ENCODE results near the gene SETD2. TPM values are rescaled to one million over a fixed set of nuclear protein-coding genes. Genes with fewer than 3 reads are reported as not detected.

The SETD2 gene
- total RNA-seq, 1 experiment from 2014 or later: 38.0 TPM

DNA sequence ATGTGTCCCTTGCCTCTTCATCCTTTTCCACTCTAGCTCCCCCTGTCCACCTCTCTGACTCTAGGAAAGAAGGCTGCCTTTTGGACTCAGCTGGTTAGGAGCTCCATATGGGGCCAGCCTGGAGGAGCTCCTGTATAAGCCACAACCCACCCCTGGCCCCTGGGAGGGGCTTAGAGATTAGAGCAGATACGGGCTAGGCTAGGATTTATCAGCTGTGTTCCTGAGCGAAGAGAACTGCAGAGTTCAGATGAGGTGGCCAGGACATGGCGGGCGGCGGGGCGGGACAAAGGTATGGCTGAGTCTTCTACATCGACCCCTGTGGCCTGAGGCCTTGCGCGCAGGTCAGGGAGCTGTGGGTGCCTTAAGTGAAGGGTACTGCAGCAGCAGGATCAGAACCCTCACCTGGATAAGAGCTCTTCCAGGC is 176.6 kb downstream of the SETD2 start:
- TF ChIP-seq, protein P1, sequence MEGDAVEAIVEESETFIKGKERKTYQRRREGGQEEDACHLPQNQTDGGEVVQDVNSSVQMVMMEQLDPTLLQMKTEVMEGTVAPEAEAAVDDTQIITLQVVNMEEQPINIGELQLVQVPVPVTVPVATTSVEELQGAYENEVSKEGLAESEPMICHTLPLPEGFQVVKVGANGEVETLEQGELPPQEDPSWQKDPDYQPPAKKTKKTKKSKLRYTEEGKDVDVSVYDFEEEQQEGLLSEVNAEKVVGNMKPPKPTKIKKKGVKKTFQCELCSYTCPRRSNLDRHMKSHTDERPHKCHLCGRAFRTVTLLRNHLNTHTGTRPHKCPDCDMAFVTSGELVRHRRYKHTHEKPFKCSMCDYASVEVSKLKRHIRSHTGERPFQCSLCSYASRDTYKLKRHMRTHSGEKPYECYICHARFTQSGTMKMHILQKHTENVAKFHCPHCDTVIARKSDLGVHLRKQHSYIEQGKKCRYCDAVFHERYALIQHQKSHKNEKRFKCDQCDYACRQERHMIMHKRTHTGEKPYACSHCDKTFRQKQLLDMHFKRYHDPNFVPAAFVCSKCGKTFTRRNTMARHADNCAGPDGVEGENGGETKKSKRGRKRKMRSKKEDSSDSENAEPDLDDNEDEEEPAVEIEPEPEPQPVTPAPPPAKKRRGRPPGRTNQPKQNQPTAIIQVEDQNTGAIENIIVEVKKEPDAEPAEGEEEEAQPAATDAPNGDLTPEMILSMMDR (IDR thresholded peaks at IDR 0.05; ENCODE audit: unreplicated experiment): no peak
- Mint-ChIP-seq H3K4me1 (ENCODE audit: insufficient read depth, unreplicated experiment) (peaks cover 12% of the 10 kb centered on the region), H3K36me3 (ENCODE audit: insufficient read depth, unreplicated experiment) (peaks cover 4% of the 10 kb centered on the region), H3K27ac (ENCODE audit: low read depth, unreplicated experiment) (no peak overlapping the region), H3K4me3 (ENCODE audit: unreplicated experiment) (no peak overlapping the region), H3K27me3 (ENCODE audit: insufficient read depth, unreplicated experiment) (no peaks in the 10 kb centered on the region), H3K9me3 (ENCODE audit: unreplicated experiment) (no peaks in the 10 kb centered on the region)
- intact Hi-C loops (cut with micrococcal nuclease): no loop called here
- POLR2A ChIA-PET: no interaction called here
- CTCF ChIA-PET: interaction anchor here (0.6 to 1.6 kb wide), 2 partner anchors 11 to 52 kb away, joined by 3 to 5 read pairs; no protein-coding TSS in a partner anchor
- DNase-seq (ENCODE audit: unreplicated experiment): no peak
- no TSS peak for BruUV-seq (replicated peaks)

DNA sequence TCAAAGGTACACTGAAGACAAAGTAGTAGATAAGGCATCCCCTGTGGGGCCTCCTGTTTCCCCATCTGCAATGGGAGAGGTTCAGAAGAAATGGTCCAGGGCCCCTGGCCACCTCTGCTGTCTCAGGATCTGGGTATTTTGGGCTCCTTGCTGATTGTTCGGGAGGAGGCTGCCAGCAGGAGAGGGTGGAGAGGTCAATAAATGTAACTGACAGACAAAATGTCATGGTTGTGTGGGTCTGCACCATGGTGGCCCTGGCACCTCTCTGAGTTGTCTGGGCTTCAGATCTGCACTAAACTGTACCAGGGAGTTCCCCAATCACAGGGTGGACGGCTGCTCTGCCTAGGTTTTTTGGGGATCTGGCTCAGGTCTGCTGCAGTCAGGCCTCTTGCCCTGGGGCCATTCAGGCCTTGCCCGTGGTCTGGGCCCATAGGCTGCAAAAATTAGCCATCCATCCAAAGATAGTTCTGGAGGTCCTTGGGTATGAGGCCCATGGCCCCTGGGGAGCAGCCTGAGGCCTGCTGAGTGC is 177.1 kb downstream of the SETD2 start:
- peaks cover 12% of the 10 kb centered on the region for H3K4me1 Mint-ChIP-seq (ENCODE audit: insufficient read depth, unreplicated experiment)
- H3K27ac Mint-ChIP-seq (ENCODE audit: low read depth, unreplicated experiment): no peak overlapping the region
- no peaks in the 10 kb centered on the region for H3K9me3 Mint-ChIP-seq (ENCODE audit: unreplicated experiment)
- no TSS peak for BruUV-seq (replicated peaks)
- intact Hi-C loops (cut with micrococcal nuclease): no loop called here
- H3K27me3 Mint-ChIP-seq (ENCODE audit: insufficient read depth, unreplicated experiment): no peaks in the 10 kb centered on the region
- DNase-seq (ENCODE audit: unreplicated experiment): no peak
- TF ChIP-seq, protein P1 (IDR thresholded peaks at IDR 0.05; ENCODE audit: unreplicated experiment): no peak
- H3K36me3 Mint-ChIP-seq (ENCODE audit: insufficient read depth, unreplicated experiment): peaks cover 4% of the 10 kb centered on the region
- ChIA-PET POLR2A (no interaction called here), CTCF (interaction anchor here (0.6 to 1.6 kb wide), 2 partner anchors 12 to 52 kb away, joined by 3 to 5 read pairs; no protein-coding TSS in a partner anchor)
- H3K4me3 Mint-ChIP-seq (ENCODE audit: unreplicated experiment): no peak overlapping the region

DNA sequence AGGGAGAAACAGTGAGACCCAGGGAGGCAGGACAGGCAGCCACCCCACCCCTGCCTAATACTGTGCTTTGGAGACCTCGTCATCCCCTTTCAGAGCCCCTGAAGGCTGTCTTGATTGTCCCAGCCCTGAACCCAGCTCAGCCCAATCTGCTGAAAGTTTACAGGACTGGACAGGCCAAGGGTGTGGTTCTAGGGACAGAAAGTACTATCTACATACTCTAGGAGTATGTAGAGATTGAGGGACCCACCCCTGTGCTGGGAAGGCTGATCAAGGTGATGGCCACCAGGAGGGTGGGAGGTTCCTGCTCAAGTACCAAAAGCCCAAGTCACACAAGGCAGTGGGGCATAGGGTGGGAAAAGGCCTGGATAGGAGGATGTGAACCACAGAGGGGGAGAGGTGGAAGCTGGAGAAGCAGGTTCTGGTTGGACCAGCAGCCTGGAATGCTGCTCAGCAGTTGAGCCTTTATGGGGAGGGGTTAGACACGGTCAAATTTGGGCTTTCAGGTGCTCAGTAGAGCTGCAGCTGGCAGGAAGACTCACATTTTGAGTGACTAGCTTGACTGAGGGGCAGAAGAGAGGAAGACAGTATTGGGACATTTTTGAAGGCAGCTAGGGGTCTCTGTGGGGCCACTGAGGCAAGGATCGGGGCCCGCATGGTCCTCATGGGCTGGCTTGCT is 177.7 kb downstream of the SETD2 start:
- peaks cover 12% of the 10 kb centered on the region for H3K4me1 Mint-ChIP-seq (ENCODE audit: insufficient read depth, unreplicated experiment)
- H3K9me3 Mint-ChIP-seq (ENCODE audit: unreplicated experiment): no peaks in the 10 kb centered on the region
- H3K4me3 Mint-ChIP-seq (ENCODE audit: unreplicated experiment): no peak overlapping the region
- ChIA-PET CTCF (no interaction called here), POLR2A (no interaction called here)
- H3K27me3 Mint-ChIP-seq (ENCODE audit: insufficient read depth, unreplicated experiment): no peaks in the 10 kb centered on the region
- intact Hi-C loops (cut with micrococcal nuclease): no loop called here
- no peak for DNase-seq (ENCODE audit: unreplicated experiment)
- TF ChIP-seq, protein P1 (IDR thresholded peaks at IDR 0.05; ENCODE audit: unreplicated experiment): no peak
- H3K27ac Mint-ChIP-seq (ENCODE audit: low read depth, unreplicated experiment): no peak overlapping the region
- no TSS peak for BruUV-seq (replicated peaks)
- peaks cover 10% of the 10 kb centered on the region for H3K36me3 Mint-ChIP-seq (ENCODE audit: insufficient read depth, unreplicated experiment)

DNA sequence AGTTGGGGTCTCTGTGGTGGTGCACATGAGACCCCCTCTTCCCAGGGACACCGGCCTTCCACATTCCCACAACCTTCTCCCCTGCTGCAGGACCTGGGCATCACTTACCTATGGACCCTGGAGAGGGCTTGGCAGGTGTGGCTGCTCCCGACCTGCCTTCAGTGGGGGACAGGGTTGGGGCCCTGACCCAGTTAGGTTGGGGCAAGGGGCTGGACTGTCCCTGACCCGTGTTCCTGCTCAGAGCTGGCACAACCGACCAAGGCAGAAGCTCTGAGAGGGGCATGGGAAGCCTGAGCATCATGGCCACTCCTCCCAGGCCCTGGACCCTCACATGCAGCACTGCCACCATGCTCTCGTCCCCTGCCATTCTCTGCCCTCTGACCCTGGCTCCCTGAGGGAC is 178.3 kb downstream of the SETD2 start:
- Mint-ChIP-seq H3K36me3 (ENCODE audit: insufficient read depth, unreplicated experiment) (peaks cover 10% of the 10 kb centered on the region), H3K27ac (ENCODE audit: low read depth, unreplicated experiment) (no peak overlapping the region), H3K27me3 (ENCODE audit: insufficient read depth, unreplicated experiment) (no peaks in the 10 kb centered on the region), H3K9me3 (ENCODE audit: unreplicated experiment) (no peaks in the 10 kb centered on the region), H3K4me3 (ENCODE audit: unreplicated experiment) (no peak overlapping the region), H3K4me1 (ENCODE audit: insufficient read depth, unreplicated experiment) (peaks cover 16% of the 10 kb centered on the region)
- ChIA-PET CTCF (interaction anchor here (0.7 kb wide), 1 partner anchor 58 kb away, joined by 3 read pairs; no protein-coding TSS in a partner anchor), POLR2A (no interaction called here)
- TF ChIP-seq, protein P1 (IDR thresholded peaks at IDR 0.05; ENCODE audit: unreplicated experiment): no peak
- no peak for DNase-seq (ENCODE audit: unreplicated experiment)
- no TSS peak for BruUV-seq (replicated peaks)
- intact Hi-C loops (cut with micrococcal nuclease): no loop called here
